ENCODE measurements around the gene EIF3I.
A peak's percentile ranks its signal among the peaks of the same experiment; 100 is the strongest.

Gene EIF3I

GRCh38 chr1:32266921-32267591 lies 44.8 kb downstream of the EIF3I start:
- no peak for DNase-seq

DNA sequence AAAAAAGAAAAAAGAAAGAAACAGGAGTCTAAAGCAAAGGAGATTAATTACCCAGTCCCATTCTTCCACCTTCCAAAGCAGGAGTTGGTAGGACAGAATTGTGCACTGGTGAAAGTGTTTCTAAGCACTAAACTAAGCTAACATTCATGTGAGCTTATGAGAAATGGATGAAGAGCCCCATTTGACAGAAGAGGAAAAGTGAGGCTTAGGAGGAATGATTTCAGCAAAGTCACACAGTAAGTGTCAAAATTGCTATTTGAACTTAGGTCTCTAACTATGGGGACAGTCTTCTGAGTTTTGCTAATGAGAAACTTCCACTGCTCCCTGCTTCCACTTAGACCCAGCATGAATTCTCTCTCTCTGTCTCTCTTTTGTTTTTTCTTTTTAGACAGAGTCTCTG lies 47.5 kb downstream of the EIF3I start:
- no peak for DNase-seq

GRCh38 chr1:32272557-32273390 lies 50.6 kb downstream of the EIF3I start:
- no peak for DNase-seq

GRCh38 chr1:32273391-32274208 lies 51.4 kb downstream of the EIF3I start:
- no peak for DNase-seq

- DNase-seq: no peak
Observed at GRCh38 chr1:32274646-32275340, 52.6 kb downstream of the EIF3I start.

- peak in 1 of 2 donors; percentile 4 for DNase-seq
Observed at GRCh38 chr1:32275424-32275823, 53.2 kb downstream of the EIF3I start.

- no peak for DNase-seq
Observed at GRCh38 chr1:32276032-32276782, 54.0 kb downstream of the EIF3I start.
